ENCODE data around the gene EFNA5. TPM values are rescaled to one million over a fixed set of nuclear protein-coding genes. Genes with fewer than 3 reads are reported as not detected.

Gene EFNA5
- total RNA-seq, 1 donor from 2014 or later, result 12.0 TPM

GRCh38 chr5:107383414-107383813 is 287.3 kb downstream of the EFNA5 start:
- H3K27me3 Mint-ChIP-seq, result no peaks in the 10 kb centered on the region
- no peaks in the 10 kb centered on the region for H3K9me3 Mint-ChIP-seq (ENCODE audit: low read depth)
- H3K4me3 Mint-ChIP-seq (ENCODE audit: low read depth), result no peak overlapping the region
- no peaks in the 10 kb centered on the region for H3K36me3 Mint-ChIP-seq (ENCODE audit: insufficient read depth)
- peaks cover 12% of the 10 kb centered on the region for H3K4me1 Mint-ChIP-seq (ENCODE audit: low read depth)
- TF ChIP-seq, protein P1, sequence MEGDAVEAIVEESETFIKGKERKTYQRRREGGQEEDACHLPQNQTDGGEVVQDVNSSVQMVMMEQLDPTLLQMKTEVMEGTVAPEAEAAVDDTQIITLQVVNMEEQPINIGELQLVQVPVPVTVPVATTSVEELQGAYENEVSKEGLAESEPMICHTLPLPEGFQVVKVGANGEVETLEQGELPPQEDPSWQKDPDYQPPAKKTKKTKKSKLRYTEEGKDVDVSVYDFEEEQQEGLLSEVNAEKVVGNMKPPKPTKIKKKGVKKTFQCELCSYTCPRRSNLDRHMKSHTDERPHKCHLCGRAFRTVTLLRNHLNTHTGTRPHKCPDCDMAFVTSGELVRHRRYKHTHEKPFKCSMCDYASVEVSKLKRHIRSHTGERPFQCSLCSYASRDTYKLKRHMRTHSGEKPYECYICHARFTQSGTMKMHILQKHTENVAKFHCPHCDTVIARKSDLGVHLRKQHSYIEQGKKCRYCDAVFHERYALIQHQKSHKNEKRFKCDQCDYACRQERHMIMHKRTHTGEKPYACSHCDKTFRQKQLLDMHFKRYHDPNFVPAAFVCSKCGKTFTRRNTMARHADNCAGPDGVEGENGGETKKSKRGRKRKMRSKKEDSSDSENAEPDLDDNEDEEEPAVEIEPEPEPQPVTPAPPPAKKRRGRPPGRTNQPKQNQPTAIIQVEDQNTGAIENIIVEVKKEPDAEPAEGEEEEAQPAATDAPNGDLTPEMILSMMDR (IDR thresholded peaks at IDR 0.05; ENCODE audit: unreplicated experiment), result no peak
- no peak for DNase-seq (ENCODE audit: low spot score, unreplicated experiment)
- no peak overlapping the region for H3K27ac Mint-ChIP-seq

DNA sequence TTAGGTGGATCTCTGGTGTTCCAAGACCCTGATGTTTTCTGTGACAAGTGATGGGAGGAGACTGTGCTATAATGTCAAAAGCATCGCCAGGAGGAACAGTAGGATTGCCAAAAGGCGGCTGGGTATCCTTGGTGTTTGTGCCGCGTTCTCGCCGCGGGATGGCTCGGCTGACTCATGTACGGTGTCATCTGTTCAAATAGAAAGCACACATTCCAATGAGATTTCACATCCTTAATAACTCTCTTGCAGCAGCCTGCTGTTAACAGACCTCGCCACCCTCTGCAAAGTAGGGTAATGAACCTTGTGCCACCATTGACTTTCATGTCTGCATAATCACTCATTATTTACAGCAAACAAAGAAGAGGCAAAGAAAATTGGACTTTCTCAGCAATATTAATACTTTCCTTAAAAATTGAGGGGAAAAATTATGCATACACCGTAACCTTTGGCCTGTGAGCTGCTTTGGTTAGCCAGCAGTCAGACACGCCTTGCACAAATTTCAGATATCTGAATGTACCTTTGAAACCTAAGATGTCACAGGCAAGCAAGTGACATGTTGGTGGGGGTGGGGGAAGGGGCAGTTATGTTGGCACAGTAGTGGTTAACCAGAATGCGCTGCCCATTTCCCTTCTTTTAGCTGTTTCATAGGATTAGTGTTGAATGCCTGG is 289.4 kb downstream of the EFNA5 start:
- Mint-ChIP-seq H3K27me3 (no peaks in the 10 kb centered on the region), H3K27ac (no peak overlapping the region), H3K4me3 (ENCODE audit: low read depth) (no peak overlapping the region), H3K36me3 (ENCODE audit: insufficient read depth) (no peaks in the 10 kb centered on the region), H3K9me3 (ENCODE audit: low read depth) (no peaks in the 10 kb centered on the region), H3K4me1 (ENCODE audit: low read depth) (peaks cover 4% of the 10 kb centered on the region)
- DNase-seq (ENCODE audit: low spot score, unreplicated experiment), result no peak
- TF ChIP-seq, protein P1 (IDR thresholded peaks at IDR 0.05; ENCODE audit: unreplicated experiment), result no peak

DNA sequence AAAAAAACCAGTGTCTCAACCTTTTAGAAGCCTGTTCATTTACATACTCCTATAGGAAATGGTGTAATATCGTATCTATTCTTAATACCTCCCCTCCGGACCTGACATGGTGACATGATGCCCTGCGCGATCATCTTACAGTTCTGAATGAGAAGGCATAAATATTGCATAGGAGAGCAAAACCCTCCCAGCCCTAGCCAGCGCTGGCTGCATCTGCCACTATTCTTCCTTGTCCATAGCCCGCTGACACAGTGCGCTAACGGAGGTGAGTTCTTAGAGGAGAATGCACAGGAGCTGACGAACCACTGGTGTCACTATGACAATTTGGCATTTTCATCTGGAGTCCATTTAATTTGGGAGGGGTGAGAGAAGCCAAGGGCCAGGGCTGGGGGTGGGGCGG is 290.1 kb downstream of the EFNA5 start:
- peaks cover 4% of the 10 kb centered on the region for H3K4me1 Mint-ChIP-seq (ENCODE audit: low read depth)
- H3K36me3 Mint-ChIP-seq (ENCODE audit: insufficient read depth), result no peaks in the 10 kb centered on the region
- TF ChIP-seq, protein P1 (IDR thresholded peaks at IDR 0.05; ENCODE audit: unreplicated experiment), result no peak
- H3K27ac Mint-ChIP-seq, result peak overlapping the region; percentile 38
- no peak for DNase-seq (ENCODE audit: low spot score, unreplicated experiment)
- H3K27me3 Mint-ChIP-seq, result no peaks in the 10 kb centered on the region
- no peak overlapping the region for H3K4me3 Mint-ChIP-seq (ENCODE audit: low read depth)
- no peaks in the 10 kb centered on the region for H3K9me3 Mint-ChIP-seq (ENCODE audit: low read depth)

- no peaks in the 10 kb centered on the region for H3K36me3 Mint-ChIP-seq (ENCODE audit: insufficient read depth)
- H3K27me3 Mint-ChIP-seq, result no peaks in the 10 kb centered on the region
- no peak for DNase-seq (ENCODE audit: low spot score, unreplicated experiment)
- H3K9me3 Mint-ChIP-seq (ENCODE audit: low read depth), result no peaks in the 10 kb centered on the region
- H3K4me1 Mint-ChIP-seq (ENCODE audit: low read depth), result peaks cover 6% of the 10 kb centered on the region
- TF ChIP-seq, protein P1 (IDR thresholded peaks at IDR 0.05; ENCODE audit: unreplicated experiment), result no peak
- no peak overlapping the region for H3K27ac Mint-ChIP-seq
- no peak overlapping the region for H3K4me3 Mint-ChIP-seq (ENCODE audit: low read depth)
These were observed 292.4 kb downstream of the EFNA5 start for GRCh38 chr5:107378218-107378899.

- no peaks in the 10 kb centered on the region for H3K27me3 Mint-ChIP-seq
- peaks cover 7% of the 10 kb centered on the region for H3K4me1 Mint-ChIP-seq (ENCODE audit: low read depth)
- H3K9me3 Mint-ChIP-seq (ENCODE audit: low read depth), result no peaks in the 10 kb centered on the region
- no peaks in the 10 kb centered on the region for H3K36me3 Mint-ChIP-seq (ENCODE audit: insufficient read depth)
- no peak overlapping the region for H3K27ac Mint-ChIP-seq
- no peak overlapping the region for H3K4me3 Mint-ChIP-seq (ENCODE audit: low read depth)
- no peak for DNase-seq (ENCODE audit: low spot score, unreplicated experiment)
- TF ChIP-seq, protein P1 (IDR thresholded peaks at IDR 0.05; ENCODE audit: unreplicated experiment), result no peak
These were observed 293.5 kb downstream of the EFNA5 start for GRCh38 chr5:107377277-107377609.

All from progenitor cell of endocrine pancreas (in vitro differentiated cells).